ENCODE results near the gene RBPMS2.

The RBPMS2 gene

DNA sequence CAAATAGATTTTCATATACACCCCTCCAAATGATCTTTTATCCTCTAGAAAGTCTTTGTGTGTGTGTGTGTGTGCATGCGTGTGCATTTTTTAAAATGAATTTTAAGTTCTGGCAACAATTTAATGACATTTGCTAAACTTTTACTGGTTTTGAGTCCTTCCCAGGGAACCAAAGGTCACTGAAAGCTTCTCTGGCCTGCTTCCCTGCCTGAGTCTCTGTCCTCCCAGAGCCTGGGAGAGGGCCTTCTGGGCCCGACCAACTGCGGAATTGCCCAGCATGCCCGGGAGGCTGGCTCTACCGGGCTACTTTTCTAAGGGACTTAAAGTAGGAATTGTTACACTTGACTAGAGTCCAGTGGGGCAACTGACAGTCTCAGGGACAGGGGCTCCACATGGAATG lies 7.4 kb upstream of the RBPMS2 start:
- DNase-seq = no peak

DNA sequence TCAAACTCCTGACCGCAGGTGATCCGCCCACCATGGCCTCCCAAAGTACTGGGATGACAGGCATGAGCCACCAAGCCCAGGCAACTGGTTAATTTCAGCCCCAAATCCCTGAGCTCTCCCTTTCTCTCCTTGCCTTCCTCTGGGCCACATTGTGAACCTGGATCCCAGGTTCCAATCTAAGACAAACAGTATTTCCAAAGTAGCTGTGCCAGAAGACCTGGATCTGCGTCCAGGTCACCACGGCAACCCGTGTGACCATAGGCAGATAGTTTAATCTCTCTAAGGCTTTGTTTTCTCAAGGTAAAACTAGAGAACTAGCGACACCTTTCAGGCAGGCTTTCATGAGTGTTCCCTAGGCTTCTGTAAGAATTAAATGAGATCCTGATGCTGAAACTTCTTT lies 5.9 kb upstream of the RBPMS2 start:
- DNase-seq = no peak

DNA sequence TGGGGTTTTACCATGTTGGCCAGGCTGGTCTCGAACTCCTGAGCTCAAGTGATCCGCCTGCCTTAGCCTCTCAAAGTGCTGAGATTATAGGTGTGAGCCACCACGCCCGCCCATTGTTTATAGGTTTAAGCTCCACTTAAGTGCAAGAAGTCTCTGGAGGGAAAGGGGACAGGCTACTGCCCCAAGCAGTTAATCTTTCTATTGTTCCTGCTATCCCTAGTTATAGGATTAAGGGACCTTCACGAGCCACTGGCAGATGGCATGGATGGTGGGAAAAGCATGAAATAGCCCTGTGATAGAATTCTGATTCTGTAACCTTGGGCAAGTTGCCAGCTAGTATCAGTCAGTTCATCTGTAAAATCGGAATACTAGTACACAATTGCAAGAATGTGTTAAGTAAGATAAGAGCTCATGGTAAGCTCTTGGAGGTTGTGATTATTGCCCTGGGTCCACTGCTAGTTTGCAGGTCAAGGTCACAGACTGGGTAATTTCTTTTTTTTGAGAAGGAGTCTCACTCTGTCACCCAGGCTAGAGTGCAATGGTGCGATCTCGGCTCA lies 5.3 kb upstream of the RBPMS2 start:
- DNase-seq = no peak

DNA sequence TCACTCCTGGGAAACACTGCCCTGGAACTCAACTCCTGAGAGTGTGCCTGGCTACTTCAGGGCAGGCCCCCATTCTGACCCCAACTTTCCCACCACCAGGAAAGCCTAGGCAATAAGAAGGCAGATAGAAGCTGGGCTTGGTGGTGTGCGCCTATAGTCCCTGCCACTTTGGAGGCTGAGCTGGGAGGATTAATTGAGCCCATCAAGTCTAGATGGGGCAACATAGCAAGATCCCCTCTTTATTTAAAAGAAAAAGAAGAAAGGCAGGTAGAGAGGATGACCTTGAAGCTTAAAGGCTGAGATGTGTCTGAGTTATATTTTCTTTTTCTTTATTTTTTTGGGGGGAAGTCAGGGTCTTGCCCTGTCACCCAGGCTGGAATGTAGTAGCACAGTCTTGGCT lies 4.2 kb upstream of the RBPMS2 start:
- no peak for DNase-seq

DNA sequence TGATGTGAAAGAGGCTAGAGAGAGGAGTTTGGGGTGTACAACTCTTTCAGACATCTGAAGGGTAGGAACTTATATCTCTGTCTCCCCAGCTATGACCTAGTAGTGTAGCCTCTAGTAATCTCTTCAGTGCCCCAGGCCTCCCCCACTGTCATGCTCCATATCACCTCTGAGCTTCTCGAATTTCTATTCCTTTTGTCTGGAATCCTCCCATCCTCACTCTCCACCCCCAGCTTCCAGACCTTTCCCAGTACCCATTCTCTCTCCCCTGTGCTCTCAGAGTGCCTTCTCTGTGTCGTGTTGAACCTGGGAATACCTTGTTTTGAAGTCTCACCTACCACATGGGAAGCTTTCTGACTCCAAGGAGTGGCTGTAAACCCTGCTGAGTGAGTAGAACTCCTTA lies 3.6 kb upstream of the RBPMS2 start:
- DNase-seq = no peak

DNA sequence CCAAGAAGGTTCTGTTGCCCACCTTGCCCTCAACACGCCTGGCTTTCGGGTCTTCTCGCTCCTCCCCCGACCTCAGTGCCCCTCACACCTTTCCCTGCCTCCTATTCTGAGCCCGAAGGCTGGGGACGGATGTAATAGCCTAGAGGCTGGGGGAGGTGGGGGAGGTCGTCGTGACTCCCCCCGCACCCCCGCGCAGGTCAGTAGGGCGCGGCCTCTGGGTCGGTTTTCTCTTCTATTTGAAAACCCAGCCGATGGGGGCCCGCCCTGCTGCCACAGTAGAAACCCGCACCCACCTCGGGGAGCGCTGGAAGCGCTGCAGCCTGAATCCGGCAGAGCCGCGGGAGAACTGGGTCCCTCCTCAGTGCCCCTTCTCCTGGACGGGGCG lies 1.0 kb upstream of the RBPMS2 start:
- no peak for DNase-seq

DNA sequence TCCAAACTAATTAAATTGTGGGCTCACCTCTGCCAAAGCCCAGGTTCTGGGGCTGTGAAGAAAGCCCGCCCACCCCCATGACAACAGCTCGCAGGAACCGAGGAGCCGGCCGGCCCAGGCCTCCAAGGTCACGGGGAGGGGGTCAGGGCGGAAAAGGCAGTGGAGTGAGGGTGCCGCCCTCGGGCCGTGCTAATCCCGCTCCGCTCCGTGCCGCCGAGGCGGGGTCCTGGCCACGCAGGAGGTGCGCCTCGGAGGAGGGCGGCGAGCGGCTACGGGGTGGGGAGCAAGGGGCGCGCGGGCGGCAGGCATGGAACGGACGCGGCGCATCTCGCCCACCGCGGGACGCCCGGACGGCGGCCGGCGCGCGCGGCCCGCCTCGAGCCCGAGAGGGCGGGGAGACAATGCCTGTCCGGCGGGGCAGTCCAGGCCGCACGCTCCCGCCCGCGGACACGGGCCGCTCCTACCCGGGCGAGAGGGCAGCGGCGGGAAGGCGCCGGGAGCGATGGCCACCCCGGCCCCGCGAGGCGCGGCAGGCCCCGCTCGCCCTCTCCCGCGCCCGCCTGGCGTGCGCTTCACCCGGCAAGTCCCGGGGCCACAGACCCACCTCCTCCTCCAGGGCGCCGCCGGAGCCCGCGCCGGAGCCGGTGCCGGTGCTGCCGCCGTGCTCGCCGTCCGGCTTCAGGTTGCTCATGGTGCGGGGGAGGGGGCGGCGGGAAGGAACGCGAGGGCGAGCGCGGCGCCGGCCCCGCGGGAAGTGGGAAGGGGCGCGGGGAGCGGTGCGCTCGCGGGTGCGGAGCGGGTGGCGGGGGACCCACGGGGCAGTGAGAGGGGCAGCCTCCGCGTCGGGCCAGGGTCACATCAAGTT lies 528 bp downstream of the RBPMS2 start:
- peak; percentile 16 for DNase-seq

DNA sequence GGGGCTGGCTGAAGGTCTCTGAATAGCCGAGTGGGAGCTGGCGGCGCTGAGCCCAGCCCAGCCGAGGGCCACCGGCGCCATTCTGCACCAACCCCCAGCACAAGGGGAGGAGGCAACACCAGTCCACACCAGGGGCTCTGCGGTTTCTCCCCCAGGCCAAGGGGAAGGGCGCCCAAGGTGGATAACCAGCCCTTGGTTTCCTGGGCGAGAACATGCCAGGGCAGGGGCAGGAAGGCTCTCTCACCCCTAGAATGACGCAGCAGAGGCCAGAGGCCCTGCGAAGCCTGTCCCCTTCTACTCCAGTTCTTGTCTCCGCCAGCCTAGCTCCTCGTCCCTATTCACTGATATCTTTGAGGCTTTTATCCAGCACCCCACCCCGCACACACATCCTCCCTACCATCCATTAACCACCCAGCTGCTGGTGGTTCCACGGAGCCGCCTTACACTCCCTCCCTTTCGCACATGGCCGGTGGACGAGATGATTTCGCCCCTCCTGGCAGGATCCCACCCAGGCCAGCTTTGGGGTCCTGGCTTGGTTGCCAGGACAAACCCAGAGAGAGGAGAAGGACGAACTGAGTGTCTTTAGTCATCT lies 1.3 kb downstream of the RBPMS2 start:
- DNase-seq = no peak

DNA sequence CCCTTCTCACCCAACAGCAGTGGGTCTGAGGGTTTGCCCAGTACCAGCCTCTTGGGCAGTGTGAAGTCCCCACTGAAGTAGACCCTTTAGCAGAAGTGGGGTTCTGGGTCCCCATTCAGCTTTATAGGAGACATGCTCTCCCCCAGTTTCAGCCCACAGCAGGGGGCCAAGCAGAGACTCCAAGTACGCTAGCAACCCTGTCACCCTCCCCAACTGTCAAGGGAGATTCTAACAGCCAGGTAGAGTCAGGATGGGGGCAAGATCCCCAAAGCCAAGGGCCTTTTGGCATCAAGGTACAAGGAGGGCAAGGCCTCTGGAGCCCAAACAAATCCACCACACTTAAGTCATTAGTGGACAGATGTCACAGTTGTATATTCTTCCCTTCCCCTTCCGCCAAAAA lies 1.8 kb downstream of the RBPMS2 start:
- DNase-seq = no peak

DNA sequence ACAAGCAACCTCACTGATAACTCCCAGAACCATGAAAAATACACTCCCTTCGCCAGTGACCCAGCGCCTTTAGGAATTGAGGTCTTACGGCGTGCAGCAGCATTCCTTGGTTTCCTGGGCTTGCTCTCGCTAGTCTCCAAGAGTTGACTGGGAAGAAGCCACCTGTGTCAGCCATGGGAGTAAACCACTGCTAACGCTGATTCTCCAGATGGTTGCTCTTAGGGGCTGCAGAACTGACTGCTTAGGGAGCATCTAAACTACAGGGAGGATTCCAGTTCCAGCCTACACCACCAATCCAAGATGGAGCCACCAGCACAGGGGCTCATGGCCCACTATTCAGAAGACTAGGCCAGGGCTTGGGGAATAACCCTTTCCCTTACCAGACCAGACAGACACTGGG lies 2.4 kb downstream of the RBPMS2 start:
- DNase-seq = no peak

DNA sequence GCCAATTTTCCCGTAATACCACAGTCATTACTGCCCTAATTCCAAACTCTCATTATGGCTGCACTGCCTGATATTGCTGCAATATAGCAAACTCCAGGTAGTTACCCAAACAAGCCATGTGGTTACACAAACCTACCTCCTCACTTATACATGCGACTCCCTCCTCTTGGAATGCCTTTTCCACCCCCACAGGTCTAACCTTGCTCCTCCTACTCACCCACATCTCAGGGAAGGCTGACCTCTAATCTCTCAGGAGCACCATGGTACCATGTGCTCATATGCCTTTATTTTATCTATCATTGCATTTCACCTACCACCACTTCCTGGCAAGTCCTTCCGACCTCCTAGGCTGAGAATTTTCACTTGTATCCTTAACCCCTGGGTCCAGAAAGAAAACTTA lies 2.9 kb downstream of the RBPMS2 start:
- DNase-seq = no peak

DNA sequence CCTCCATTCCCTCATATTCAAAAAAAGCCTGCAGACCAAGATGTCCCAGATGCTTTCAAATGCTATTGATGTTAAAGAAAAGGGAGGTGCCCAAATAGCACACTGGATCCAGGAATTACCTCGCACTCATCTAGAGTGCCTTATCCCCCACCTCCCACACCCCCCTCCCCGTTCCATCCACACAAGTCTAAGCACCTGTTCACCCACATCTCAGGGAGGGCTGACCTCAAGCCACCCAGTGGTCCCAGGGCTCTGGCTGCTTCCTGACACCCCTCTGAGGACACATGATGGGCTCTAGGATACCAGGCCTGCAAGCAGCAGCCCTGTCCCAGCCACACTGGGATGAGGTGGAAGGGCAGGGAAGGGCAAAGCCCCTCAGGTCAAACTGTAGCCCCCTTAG lies 4.8 kb downstream of the RBPMS2 start:
- DNase-seq = no peak

DNA sequence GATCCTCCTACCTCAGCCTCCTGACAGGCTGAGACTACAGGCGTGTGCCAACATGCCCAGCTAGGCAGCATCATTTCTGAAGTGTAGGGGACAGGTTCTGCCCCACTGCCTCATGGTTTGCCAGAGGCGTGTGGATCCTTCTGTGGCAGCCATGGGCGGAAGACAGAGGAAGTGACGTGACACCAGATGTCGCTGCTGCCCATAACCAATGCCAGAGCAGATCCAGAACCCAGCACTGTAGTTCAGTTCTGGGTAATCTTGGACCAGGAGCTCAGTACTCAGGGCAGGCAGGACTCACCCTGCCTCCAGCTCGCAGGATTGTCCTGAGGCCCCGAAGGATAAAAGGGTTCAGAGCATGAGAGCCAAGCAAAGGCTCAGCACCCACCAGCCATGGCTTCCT lies 8.2 kb downstream of the RBPMS2 start:
- no peak for DNase-seq

DNA sequence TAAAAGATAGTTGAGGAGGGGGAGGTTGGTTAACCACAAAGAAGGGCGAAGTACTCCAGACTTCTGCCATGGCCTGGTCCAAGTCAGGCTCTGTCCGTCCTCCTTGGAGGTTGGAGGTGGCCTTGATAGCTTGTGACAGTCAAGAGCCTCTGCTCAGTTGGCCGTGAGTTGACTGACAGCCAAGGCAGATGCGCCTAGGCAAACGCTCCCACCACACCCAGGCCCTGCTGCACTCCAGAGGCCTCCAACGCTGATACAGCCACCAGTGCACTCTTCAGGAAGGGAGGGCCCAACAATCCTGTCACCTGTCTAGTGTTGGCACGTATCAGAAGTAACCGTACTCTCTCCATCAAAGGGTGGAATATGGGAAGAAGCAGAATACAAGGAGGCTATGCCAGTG lies 9.3 kb downstream of the RBPMS2 start:
- DNase-seq = no peak

DNA sequence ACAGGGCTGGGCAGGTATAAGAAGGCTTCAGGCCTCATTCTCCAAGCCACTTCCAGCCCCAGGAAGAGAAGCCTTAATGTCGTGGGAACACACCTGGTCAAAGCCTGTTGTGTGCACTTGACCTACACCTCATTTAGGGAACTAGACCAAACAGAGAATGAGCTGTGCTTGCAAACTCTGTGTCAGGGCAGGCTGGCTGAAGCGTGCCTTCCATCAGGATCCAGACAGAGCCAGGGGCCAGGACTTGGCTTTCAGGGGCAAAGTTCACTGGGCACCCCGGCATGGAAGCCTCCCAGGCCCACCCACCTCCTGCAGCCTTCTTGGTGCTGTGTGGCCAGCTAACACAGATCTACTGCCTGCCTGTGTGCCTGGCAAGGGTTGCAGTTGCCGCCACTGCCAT lies 11.5 kb downstream of the RBPMS2 start:
- DNase-seq = no peak

DNA sequence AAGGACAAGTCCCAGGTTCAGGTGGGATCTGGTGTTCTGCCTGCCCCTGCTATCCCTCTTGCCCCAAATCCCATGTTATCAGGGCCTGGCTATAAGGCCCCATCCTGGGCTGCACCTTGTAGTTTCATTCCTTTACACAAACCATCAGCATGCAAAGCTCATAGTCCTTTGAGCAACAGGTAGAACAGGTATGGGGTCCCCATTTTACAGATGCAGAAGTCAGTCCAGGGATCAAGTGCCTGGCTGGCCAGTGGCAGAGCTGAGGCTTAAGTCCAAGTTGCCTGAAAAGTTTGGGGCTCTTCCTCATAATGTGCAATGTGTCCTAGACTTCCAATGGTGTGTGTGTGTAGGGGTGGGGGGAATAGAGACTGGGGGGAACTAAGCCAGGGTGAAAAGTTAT lies 11.9 kb downstream of the RBPMS2 start:
- DNase-seq = no peak

DNA sequence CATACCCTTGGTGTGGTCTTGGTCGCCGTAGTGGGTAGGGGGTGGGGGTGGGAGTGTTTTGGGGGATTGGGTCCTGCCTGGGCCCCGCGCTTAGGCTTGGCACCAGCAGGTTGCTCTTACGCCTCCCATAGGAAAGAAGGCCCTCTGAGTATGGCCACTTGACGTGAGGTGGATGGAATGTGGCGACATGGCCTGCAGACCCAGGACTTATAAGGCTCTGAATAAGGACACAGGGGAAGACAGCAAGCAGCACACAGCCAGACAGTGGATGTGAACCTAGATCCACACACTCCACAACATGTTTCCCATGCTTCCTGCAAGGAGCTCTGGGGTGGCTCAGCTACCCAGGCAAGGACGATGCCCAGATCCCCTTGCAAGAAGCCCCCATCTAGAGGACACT lies 12.4 kb downstream of the RBPMS2 start:
- DNase-seq = no peak

DNA sequence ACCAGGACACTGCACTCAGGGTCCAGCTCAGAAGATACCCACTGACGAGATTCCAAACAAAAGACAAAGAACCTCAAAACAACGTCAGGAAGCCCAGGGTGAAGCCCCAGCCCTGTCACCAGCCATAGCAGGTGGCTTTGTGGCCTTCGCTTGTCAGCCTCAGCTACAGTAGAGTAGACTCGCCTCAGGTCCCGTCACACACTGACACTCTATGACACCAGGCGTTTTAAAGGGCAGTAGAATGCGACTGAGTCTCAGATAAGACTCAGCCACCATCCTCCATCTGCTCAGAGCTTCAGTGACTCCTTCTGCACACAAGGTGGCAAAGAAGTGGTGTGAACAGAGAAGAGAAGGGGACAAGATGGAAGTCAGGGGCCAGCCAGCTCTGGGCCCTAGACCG lies 12.8 kb downstream of the RBPMS2 start:
- no peak for DNase-seq

DNA sequence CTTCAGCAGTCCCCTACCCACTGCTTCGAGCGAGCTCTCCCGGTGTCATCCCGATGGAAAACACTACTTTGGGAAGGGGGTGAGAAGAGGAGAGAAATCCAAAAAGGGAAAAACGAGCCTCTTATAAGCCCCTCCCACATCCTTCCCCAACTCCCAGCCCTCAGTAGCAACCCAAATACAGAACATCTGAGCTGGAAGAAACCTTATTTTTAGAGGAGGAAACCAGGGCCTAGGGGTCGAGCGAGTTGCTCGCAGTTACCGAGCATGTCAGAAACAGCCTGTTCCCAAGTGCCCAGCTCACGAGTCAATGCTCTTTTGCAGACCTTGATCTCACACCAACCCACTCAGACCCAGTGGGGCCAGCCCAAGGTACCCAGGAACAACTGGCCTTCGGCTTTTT lies 14.2 kb downstream of the RBPMS2 start:
- no peak for DNase-seq

DNA sequence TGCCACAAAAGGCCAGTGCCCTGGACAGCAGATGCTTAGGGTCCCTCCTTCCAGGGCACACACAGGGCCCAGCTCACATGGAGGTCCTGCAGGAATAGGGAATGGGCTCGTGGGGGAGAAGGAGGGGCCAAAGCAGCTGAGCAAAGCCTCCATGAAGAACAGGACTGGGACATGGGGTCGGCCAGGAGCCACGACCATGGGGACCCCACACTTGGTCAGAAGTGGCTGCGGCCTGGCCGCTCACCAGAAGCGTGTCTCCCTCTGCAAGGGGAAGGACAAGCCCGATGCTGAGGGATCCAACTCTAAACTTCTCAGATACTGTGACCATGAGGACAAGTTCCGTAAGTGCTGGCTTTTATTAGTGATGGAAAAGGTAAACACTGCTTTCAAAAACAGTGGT lies 15.3 kb downstream of the RBPMS2 start:
- DNase-seq = no peak

DNA sequence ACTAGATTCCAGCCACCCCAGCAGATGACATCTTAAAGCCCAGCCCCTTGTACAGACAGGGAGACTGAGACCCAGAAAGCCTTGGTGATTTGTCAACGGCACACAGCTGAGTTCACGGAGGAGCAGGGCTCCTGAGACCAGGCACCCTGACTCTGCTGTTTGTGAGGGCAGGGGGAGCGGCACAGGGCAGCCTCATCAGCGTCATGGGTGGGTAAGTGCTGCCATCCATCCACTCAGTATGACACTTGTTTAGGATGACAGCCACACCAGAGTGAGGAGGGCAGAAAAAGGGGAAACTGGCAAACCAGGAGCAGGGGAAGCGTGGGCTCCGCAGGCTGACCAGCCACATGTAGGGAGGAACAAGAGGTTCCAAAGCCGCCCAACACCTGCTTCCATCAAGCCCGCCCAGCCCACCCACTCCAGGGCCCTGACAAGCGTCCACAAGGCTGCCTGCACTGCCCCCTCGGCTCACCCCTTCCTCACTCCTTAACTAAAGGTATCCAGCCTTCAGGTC lies 19.9 kb downstream of the RBPMS2 start:
- DNase-seq = no peak

DNA sequence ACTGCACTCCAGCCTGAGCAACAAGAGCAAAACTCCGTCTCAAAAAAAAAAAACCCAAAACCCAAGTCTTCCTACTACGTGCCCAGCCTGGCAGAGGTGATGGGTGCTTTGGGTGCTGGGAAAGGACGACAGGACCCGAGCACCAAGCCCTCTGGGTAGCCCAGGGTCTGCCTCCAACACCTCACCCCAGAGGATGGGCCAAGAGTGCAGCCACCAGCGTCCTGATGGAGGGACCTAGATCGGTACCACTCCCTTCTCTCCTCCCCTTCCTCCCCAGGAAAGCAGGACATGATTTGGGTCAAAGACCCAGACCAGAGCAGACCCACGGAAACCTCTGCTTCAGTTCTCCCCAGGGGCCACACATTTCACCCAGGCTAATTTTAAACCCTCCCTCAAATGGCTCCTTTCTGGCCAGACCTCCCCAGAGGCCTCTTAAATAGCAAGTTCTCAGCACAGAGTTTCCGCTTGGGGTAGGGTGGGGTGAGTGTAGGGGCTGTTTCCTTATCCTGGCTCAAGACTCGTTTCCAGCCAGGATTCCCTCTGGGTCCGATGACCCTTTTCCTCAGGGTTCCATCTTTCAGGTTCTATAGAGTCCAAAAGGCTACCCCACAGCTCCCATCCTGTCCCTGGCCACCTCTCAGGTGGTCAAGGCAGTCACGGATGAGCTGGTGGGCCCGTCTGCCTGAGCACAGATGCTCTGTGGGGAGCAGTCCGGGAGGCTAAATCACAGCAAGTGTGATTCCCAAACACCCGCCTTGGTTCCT lies 20.5 kb downstream of the RBPMS2 start:
- no peak for DNase-seq

DNA sequence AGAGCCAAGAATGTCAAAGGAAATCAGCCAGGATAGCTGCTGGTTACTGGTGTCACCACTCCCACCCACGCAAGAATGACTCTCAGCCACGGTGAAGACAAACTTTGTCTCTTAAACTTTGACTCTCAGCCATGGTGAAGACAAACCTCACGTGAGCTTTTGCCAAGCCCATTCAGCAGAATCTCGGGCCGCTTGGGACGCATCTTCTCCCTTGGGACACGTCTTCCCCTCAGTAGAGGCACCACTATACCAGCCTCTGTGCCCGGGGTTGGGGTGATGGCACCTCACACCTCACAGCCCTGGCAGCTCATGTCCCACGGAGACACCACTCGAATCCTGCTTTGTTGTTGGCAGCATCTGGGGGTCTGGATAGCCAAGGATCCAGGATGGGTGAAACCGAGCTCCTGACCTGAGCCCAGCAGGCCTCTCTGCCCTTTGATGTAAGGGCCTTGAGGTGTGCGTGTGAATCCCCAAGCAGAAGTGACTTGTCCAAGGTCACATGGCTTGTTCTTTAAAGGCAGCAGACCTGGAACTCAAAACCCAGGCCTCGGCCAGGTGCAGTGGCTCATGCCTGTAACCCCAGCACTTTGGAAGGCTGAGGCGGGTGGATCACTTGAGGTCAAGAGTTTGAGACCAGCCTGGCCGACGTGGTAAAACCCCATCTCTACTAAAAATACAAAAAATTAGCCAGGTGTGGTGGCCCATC lies 21.8 kb downstream of the RBPMS2 start:
- no peak for DNase-seq

Data from NCI-H1105 (cell line).